MM.1S (cell line): Measurements from ENCODE around the gene FARP1.

Experiments used
- DNase-seq: peaks from one replicate; pipeline ENCODE4 v3.0.0-alpha.2; 2015
- H2AFZ ChIP-seq: fragments of 300-600 bp; sonication (generic); 2 replicates; pipeline ENCODE4 v1.6.0; 2016; ENCODE audit warnings: antibody characterized with exemption, low read length
- H3F3A ChIP-seq: fragments of 300-600 bp; sonication (generic); 2 replicates; pipeline ENCODE4 v1.6.1; 2016; ENCODE audit warnings: mild to moderate bottlenecking, antibody characterized with exemption, low read length, moderate library complexity, mixed read lengths; ENCODE audit not compliant: insufficient read depth
- H3K27ac ChIP-seq: fragments of 300-600 bp; sonication (generic); 2 replicates; pipeline ENCODE4 v1.5.1; 2016; ENCODE audit warnings: mild to moderate bottlenecking, low read length
- H3K27me3 ChIP-seq: fragments of 300-600 bp; sonication (generic); replicated peaks from 2 replicates; pipeline ENCODE4 v1.6.0; 2016; ENCODE audit warnings: low read length; ENCODE audit not compliant: insufficient read depth
- H3K36me3 ChIP-seq: fragments of 300-600 bp; sonication (generic); replicated peaks from 2 replicates; pipeline ENCODE4 v1.6.1; 2016; ENCODE audit warnings: mild to moderate bottlenecking, low read length, mixed read lengths; ENCODE audit not compliant: insufficient read depth
- H3K4me1 ChIP-seq: fragments of 300-600 bp; sonication (generic); 2 replicates; pipeline ENCODE4 v1.6.1; 2016; ENCODE audit warnings: low read length, mixed read lengths
- H3K4me2 ChIP-seq: fragments of 300-600 bp; sonication (generic); 2 replicates; pipeline ENCODE4 v1.6.0; 2016; ENCODE audit warnings: low read depth, low read length
- H3K4me3 ChIP-seq: fragments of 300-600 bp; sonication (generic); 2 replicates; pipeline ENCODE4 v1.5.1; 2016; ENCODE audit warnings: low read length, mixed read lengths
- H3K79me2 ChIP-seq: fragments of 300-600 bp; sonication (generic); 2 replicates; pipeline ENCODE4 v1.6.1; 2016; ENCODE audit warnings: mixed run types, low read length, mixed read lengths
- H3K9ac ChIP-seq: fragments of 300-600 bp; sonication (generic); 2 replicates; pipeline ENCODE4 v1.6.1; 2016; ENCODE audit warnings: low read length, mixed read lengths
- H3K9me2 ChIP-seq: fragments of 300-600 bp; sonication (generic); replicated peaks from 2 replicates; pipeline ENCODE4 v1.6.1; 2016; ENCODE audit warnings: mild to moderate bottlenecking, low read length, mixed read lengths; ENCODE audit not compliant: insufficient read depth
- H3K9me3 ChIP-seq: fragments of 300-600 bp; sonication (generic); replicated peaks from 2 replicates; pipeline ENCODE4 v1.6.1; 2016; ENCODE audit warnings: mild to moderate bottlenecking, low read length, mixed read lengths; ENCODE audit not compliant: insufficient read depth
- H4K20me1 ChIP-seq: fragments of 300-600 bp; sonication (generic); 2 replicates; pipeline ENCODE4 v1.6.1; 2016; ENCODE audit warnings: mild to moderate bottlenecking, low read length, moderate library complexity, mixed read lengths; ENCODE audit not compliant: insufficient read depth
- CTCF ChIP-seq: fragments of 300-600 bp; sonication (generic); IDR thresholded peaks from 2 replicates; pipeline ENCODE4 v1.5.1; 2016; ENCODE audit warnings: antibody characterized with exemption, low read length, mixed read lengths
- EZH2 ChIP-seq: fragments of 300-600 bp; sonication (generic); optimal IDR thresholded peaks from 2 replicates; pipeline ENCODE3; 2017; ENCODE audit warnings: low read depth, mild to moderate bottlenecking, antibody characterized with exemption, low read length, mixed read lengths
- EZH2phosphoT487 ChIP-seq: fragments of 300-600 bp; sonication (generic); IDR thresholded peaks from 2 replicates; pipeline ENCODE4 v1.6.1; 2018; ENCODE audit warnings: antibody characterized with exemption, low read length

The FARP1 gene

GRCh38 chr13:98396071-98396710 is 253.3 kb downstream of the FARP1 start:
- Histone ChIP-seq H3K79me2 (no peaks in the 10 kb centered on the region), H3K4me2 (no peak overlapping the region), H2AFZ (no peak overlapping the region), H3K9me3 (no peaks in the 10 kb centered on the region), H4K20me1 (no peaks in the 10 kb centered on the region), H3K9ac (no peak overlapping the region), H3K27ac (no peak overlapping the region), H3K4me1 (no peaks in the 10 kb centered on the region), H3K9me2 (no peaks in the 10 kb centered on the region), H3F3A (no peaks in the 10 kb centered on the region), H3K4me3 (no peak overlapping the region), H3K36me3 (no peaks in the 10 kb centered on the region), H3K27me3 (no peaks in the 10 kb centered on the region)
- DNase-seq: no peak
- TF ChIP-seq EZH2phosphoT487 (no peak), CTCF (no peak), EZH2 (no peak)

GRCh38 chr13:98397221-98397620 is 254.3 kb downstream of the FARP1 start:
- Histone ChIP-seq H3K9me3 (no peaks in the 10 kb centered on the region), H3K79me2 (no peaks in the 10 kb centered on the region), H3K27ac (no peak overlapping the region), H3K4me2 (no peak overlapping the region), H4K20me1 (no peaks in the 10 kb centered on the region), H3K36me3 (no peaks in the 10 kb centered on the region), H3K4me3 (no peak overlapping the region), H2AFZ (no peak overlapping the region), H3K9ac (no peak overlapping the region), H3F3A (no peaks in the 10 kb centered on the region), H3K27me3 (no peaks in the 10 kb centered on the region), H3K4me1 (no peaks in the 10 kb centered on the region), H3K9me2 (no peaks in the 10 kb centered on the region)
- no peak for DNase-seq
- no peak for TF ChIP-seq EZH2phosphoT487
- TF ChIP-seq CTCF: no peak
- TF ChIP-seq EZH2: no peak

GRCh38 chr13:98397861-98398260 is 255.0 kb downstream of the FARP1 start:
- no peaks in the 10 kb centered on the region for H4K20me1 ChIP-seq
- no peak for DNase-seq
- no peak overlapping the region for H2AFZ ChIP-seq
- no peak overlapping the region for H3K9ac ChIP-seq
- H3K9me2 ChIP-seq: no peaks in the 10 kb centered on the region
- H3F3A ChIP-seq: no peaks in the 10 kb centered on the region
- no peak overlapping the region for H3K4me3 ChIP-seq
- no peaks in the 10 kb centered on the region for H3K9me3 ChIP-seq
- no peaks in the 10 kb centered on the region for H3K4me1 ChIP-seq
- H3K4me2 ChIP-seq: no peak overlapping the region
- no peak overlapping the region for H3K27ac ChIP-seq
- no peak for TF ChIP-seq CTCF
- TF ChIP-seq EZH2: no peak
- TF ChIP-seq EZH2phosphoT487: no peak
- no peaks in the 10 kb centered on the region for H3K79me2 ChIP-seq
- no peaks in the 10 kb centered on the region for H3K36me3 ChIP-seq
- no peaks in the 10 kb centered on the region for H3K27me3 ChIP-seq
